Stomach (tissue), 4 donors: ENCODE results near the gene ATP5F1D.
A peak's percentile ranks its signal among the peaks of the same experiment; 100 is the strongest.

Source experiments
- CTCF ChIP-seq, 7 experiments: fragments of 450-650 bp in 4 of 7; fragments of 200-600 bp in 3 of 7; sonication (generic) in 3 of 7; IDR thresholded peaks; one replicate each; pipeline ENCODE4 v1.5.1; 2016 to 2019; ENCODE audit warnings: antibody characterized with exemption in 7 of 7, control low read depth in 2 of 7, mild to moderate bottlenecking in 1 of 7
- POLR2A ChIP-seq, 4 donors: fragments of 450-650 bp; IDR thresholded peaks; one replicate each; pipeline ENCODE4 v1.6.1; 2016; ENCODE audit warnings: antibody characterized with exemption in 4 of 4, control low read depth in 2 of 4, mild to moderate bottlenecking in 1 of 4, moderate library complexity in 1 of 4
- POLR2AphosphoS5 ChIP-seq, 3 donors: sonication (generic); formaldehyde crosslinking; IDR thresholded peaks; one replicate each; pipeline ENCODE4 v1.6.1; 2016; ENCODE audit warnings: antibody characterized with exemption in 3 of 3

DNA sequence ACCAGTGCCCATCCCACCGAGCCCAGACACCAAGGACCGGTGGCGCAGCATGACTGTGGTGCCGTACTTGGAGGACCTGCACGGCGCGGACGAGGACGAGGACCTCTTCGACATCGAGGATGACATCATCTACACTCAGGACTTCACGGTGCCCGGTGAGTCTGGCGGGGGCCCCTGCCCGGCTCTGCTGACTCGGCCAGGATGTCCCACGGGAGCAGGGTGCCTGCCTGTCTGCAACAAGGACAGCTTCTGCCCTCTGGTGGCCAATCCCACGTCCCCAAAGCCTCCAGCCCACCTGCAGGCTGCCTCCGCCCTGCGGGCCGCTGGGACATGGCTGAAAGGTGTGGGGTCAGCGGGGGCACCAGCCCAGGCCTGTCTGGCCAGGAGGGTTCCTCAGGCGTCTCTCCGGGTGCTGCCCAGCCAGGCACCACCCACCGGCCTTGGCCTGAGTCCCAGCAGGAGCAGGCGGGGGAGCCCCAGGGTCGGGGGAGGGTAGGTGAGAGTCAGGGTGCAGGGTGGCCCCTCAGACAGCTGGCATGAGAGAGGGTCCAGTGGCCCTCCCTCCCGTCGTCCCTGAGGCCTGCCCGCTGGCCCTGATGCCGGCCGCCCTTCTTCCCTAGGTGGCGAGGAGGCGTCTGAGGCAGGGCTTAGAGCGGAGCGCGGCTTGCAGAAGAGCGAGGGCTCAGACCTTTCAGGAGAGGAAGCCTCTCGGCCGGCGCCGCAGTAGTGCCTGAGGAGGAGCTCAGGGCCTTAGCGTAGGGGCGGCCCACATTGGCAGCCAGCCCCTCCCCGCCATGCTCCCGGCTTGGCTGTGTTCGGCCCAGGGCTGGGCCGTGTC lies 18.3 kb upstream of the ATP5F1D start:
- TF ChIP-seq CTCF (IDR thresholded peaks at IDR 0.05) (peak in 3 of 7 experiments; percentile 18 to 28 (median 27)), POLR2AphosphoS5 (IDR thresholded peaks at IDR 0.05) (no peak), POLR2A (IDR thresholded peaks at IDR 0.05) (no peak)
